Mammary epithelial cell (primary cell): ENCODE results near the gene C6orf132.

Experiments used
- EZH2 ChIP-seq: IDR thresholded peaks from 2 replicates; pipeline ENCODE4 v1.6.1; 2012; ENCODE audit warnings: low read length, inconsistent platforms, borderline replicate concordance
- TF ChIP-seq, protein P1 (sequence below), 2 donors: IDR thresholded peaks in 1 of 2; conservative IDR thresholded peaks in 1 of 2; 2 replicates each; pipeline ENCODE4 v1.5.1; 2011 to 2012; ENCODE audit warnings: inconsistent platforms in 2 of 2, low read length in 2 of 2, mild to moderate bottlenecking in 2 of 2, control low read depth in 1 of 2, low read depth in 1 of 2; ENCODE audit not compliant: insufficient read depth in 1 of 2; ENCODE audit errors: extremely low read depth in 1 of 2

GRCh38 chr6:42138630-42139619 lies 3.5 kb downstream of the C6orf132 start:
- TF ChIP-seq, protein P1, sequence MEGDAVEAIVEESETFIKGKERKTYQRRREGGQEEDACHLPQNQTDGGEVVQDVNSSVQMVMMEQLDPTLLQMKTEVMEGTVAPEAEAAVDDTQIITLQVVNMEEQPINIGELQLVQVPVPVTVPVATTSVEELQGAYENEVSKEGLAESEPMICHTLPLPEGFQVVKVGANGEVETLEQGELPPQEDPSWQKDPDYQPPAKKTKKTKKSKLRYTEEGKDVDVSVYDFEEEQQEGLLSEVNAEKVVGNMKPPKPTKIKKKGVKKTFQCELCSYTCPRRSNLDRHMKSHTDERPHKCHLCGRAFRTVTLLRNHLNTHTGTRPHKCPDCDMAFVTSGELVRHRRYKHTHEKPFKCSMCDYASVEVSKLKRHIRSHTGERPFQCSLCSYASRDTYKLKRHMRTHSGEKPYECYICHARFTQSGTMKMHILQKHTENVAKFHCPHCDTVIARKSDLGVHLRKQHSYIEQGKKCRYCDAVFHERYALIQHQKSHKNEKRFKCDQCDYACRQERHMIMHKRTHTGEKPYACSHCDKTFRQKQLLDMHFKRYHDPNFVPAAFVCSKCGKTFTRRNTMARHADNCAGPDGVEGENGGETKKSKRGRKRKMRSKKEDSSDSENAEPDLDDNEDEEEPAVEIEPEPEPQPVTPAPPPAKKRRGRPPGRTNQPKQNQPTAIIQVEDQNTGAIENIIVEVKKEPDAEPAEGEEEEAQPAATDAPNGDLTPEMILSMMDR (conservative IDR thresholded peaks at IDR 0.05 in 1 of 2, IDR thresholded peaks at IDR 0.05 in 1 of 2; ENCODE audit: extremely low read depth in 1 of 2, insufficient read depth in 1 of 2, low read depth in 1 of 2, low read length in 2 of 2) = no peak
- no peak for TF ChIP-seq EZH2
